Bronchial epithelial cell (primary cell): Measurements from ENCODE around the gene SLC24A1. TPM values are rescaled to one million over a fixed set of nuclear protein-coding genes. Genes with fewer than 3 reads are reported as not detected.

Experiments
- DNase-seq: peaks from one replicate; pipeline ENCODE4 v3.0.0-alpha.2; 2010; ENCODE audit warnings: low read depth
- FAIRE-seq: peaks from 2 replicates; lab custom pipeline; 2011; peaks lifted over from hg19 to GRCh38; lab: Jason Lieb, UNC
- H3K27me3 ChIP-seq: 2 replicates; pipeline ENCODE4 v1.5.1; 2011; ENCODE audit warnings: low read length; ENCODE audit not compliant: control insufficient read depth, insufficient read depth
- H3K36me3 ChIP-seq: 2 replicates; pipeline ENCODE4 v1.5.1; 2011; ENCODE audit warnings: low read length; ENCODE audit not compliant: control insufficient read depth, insufficient read depth
- H3K4me3 ChIP-seq: 2 replicates; pipeline ENCODE4 v1.5.1; 2011; ENCODE audit warnings: mild to moderate bottlenecking, low read depth, low read length, control low read depth
- total RNA-seq: library from RNA; depleted of rRNA; stranded (reverse); fragments of >200 nt; gene quantifications from 2 replicates; pipeline ENCODE4 v1.2.1, GENCODE V29; 2014
- TF ChIP-seq, protein P1 (sequence below): IDR thresholded peaks from 2 replicates; pipeline ENCODE4 v1.5.1; 2011; ENCODE audit warnings: mild to moderate bottlenecking, moderate library complexity, low read length, control low read depth, inconsistent platforms; ENCODE audit not compliant: insufficient read depth, severe bottlenecking

SLC24A1 gene
- total RNA-seq, 1 donor from 2014 or later, result 1.6 TPM

DNA sequence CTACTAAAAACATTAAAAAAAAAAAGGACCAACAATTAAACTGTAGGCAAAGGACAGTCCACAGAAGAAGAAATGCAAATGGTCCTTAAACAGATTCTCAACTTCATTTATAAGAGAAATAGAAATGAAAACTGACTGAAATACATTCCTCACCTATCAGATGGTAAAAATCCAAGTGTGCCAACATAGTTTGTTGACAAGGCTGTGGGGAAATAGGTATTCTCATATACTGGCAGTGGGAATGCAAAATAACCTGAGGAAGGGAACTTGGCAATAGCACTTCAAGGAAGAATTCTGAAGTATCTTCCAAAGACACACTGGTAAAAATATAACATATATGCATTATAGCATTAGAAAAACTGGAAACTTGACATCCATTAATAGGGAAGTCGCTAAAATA lies 53.8 kb downstream of the SLC24A1 start:
- no peak for DNase-seq

DNA sequence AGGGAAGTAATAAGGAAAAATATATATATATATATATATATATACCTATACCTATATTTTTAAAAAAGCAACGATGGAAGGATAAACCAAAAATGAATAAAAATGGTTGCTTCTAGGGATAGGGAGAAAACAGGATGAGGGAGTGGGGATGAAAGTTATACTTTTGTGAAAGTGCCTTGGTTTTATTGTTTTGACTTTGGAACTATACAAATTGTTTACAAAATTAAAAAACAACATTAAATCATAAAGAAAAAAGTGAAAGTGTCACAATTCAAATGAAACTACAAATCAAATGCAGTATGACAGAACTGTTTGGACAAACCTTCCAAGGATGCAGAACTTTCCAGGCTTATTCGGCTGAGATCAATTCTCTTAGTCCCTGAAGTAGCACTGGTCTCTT lies 54.4 kb downstream of the SLC24A1 start:
- FAIRE-seq, result no peak
- TF ChIP-seq, protein P1, sequence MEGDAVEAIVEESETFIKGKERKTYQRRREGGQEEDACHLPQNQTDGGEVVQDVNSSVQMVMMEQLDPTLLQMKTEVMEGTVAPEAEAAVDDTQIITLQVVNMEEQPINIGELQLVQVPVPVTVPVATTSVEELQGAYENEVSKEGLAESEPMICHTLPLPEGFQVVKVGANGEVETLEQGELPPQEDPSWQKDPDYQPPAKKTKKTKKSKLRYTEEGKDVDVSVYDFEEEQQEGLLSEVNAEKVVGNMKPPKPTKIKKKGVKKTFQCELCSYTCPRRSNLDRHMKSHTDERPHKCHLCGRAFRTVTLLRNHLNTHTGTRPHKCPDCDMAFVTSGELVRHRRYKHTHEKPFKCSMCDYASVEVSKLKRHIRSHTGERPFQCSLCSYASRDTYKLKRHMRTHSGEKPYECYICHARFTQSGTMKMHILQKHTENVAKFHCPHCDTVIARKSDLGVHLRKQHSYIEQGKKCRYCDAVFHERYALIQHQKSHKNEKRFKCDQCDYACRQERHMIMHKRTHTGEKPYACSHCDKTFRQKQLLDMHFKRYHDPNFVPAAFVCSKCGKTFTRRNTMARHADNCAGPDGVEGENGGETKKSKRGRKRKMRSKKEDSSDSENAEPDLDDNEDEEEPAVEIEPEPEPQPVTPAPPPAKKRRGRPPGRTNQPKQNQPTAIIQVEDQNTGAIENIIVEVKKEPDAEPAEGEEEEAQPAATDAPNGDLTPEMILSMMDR, result no peak
- peaks cover 1% of the 10 kb centered on the region for H3K36me3 ChIP-seq
- H3K4me3 ChIP-seq, result no peak overlapping the region
- no peak for DNase-seq
- no peaks in the 10 kb centered on the region for H3K27me3 ChIP-seq

More for the DNA sequence above, 53.8 kb downstream of the SLC24A1 start:
- H3K36me3 ChIP-seq, result peaks cover 1% of the 10 kb centered on the region
- TF ChIP-seq, protein P1, result no peak
- FAIRE-seq, result no peak
- H3K4me3 ChIP-seq, result no peak overlapping the region
- no peaks in the 10 kb centered on the region for H3K27me3 ChIP-seq

DNA sequence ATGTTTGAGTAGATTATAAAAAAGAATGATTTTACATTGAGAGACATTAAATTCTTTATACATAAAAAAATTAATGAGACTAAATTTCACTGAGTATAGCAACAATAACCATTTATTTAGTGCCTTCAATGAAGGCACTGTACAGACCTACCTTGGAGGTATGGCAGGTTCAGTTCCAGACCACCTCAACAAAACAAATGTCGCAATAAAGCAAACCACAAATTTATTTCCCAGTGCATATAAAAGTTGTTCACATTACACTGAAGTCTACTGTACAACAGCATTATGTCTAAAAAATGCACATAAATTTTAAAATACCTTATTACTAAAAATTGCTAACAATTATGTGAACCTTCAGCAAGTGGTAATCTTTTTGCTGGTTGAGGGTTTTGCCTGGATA lies 58.8 kb downstream of the SLC24A1 start:
- H3K4me3 ChIP-seq, result no peak overlapping the region
- H3K27me3 ChIP-seq, result no peaks in the 10 kb centered on the region
- TF ChIP-seq, protein P1, result no peak
- no peak for DNase-seq
- no peak for FAIRE-seq
- H3K36me3 ChIP-seq, result no peaks in the 10 kb centered on the region

DNA sequence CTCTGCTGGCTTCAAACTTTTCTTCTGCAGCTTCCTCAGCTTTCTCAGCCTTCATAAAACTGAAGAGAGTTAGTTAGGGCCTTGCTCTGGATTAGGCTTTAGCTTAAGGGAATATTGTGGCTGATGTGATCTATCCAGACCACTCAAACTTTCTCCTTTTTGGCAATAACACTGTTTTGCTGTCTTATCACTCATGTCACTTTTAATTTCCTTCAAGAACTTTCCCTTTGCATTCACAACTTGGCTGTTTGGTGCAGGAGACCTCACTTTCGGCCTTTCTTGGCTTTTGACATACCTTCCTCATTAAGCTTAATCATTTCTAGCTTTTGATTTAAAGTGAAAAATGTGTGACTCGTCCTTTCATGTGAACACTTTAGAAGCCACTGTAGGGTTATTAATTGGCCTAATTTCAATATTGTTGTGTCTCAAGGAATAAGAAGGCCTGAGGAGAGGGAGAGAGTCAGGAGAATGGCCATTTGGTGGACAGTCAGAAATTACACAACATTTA lies 60.7 kb downstream of the SLC24A1 start:
- FAIRE-seq (no peak), DNase-seq (no peak)
- TF ChIP-seq, protein P1, result no peak

DNA sequence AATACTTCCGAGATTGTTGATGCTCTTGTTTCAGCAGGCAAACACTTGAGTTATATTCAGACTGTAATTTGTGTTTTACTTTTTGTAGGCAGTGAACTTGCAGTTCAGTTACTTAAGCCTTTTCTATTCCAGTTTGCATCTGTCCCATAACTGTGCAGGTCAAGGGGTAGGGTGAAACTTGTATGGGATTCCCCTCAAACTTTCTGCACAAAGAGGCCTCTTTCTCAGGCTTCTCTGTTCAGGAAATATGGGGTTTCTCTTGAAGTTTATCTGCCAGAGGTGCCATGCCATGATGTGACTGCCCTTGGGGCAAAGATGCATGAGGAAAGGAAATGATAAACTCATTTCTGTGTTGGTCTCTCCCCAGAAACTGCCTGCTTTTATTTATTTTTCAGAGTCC lies 66.7 kb downstream of the SLC24A1 start:
- no peaks in the 10 kb centered on the region for H3K27me3 ChIP-seq
- FAIRE-seq (no peak), DNase-seq (no peak)
- TF ChIP-seq, protein P1, result no peak
- no peak overlapping the region for H3K4me3 ChIP-seq
- H3K36me3 ChIP-seq, result peaks cover 6% of the 10 kb centered on the region

More for the DNA sequence above, 60.7 kb downstream of the SLC24A1 start:
- H3K36me3 ChIP-seq, result no peaks in the 10 kb centered on the region
- H3K27me3 ChIP-seq, result no peaks in the 10 kb centered on the region
- no peak overlapping the region for H3K4me3 ChIP-seq

DNA sequence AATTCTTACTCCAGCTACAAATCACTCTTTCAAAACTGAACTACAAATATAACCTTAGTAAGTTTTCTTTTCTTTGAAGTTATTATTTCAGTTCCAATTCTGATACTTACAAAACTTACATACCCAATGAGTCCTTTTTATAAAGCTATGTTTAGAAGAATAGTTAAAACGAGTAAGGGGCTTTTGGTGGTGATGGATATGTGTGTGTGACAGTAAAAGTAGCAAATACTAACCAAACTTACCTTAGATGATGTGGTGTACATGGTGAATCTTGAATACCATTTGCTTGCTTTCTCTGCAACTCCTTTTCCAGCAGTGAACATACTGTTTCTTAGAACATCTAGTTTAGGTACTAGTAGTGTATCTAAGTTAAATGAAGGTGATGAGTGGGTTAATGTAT lies 68.4 kb downstream of the SLC24A1 start:
- H3K4me3 ChIP-seq, result no peak overlapping the region
- peaks cover 6% of the 10 kb centered on the region for H3K36me3 ChIP-seq
- TF ChIP-seq, protein P1, result no peak
- H3K27me3 ChIP-seq, result no peaks in the 10 kb centered on the region
- FAIRE-seq (no peak), DNase-seq (no peak)
